ENCODE results near the gene DOCK10.

DOCK10 gene

DNA sequence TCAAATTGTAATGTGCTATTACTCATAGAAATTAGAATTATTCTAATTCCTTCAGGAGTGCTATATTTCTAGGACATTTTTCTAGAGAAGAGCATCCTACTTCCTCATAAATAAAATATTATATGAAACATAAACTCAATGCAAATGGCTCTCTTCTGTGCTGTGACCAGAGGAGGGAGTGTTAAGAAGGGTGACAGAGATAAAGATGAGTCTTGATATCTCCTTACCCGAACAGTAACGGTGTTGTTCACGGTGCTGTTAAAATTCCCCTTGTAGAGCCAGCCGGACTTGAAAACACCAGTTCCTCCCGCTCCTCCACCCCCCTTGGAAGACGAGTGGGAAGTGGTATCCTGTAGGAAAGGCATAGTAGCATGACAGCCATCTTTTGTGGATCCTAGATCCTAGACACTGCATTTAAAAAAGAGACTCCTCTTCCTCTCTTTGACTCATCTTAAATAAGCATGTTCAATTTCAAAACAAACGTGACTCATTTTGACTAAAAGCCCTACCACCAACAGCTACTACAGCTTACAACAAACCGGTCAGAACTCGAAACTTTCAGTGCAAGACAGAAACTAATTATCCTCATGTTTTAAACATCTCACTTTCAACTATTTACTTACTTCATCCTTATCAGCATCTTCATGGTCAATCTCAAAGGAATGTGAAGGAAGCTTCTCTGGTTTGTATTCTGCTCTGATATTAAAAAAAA lies 156.3 kb downstream of the DOCK10 start:
- H3K4me1 ChIP-seq (ENCODE audit: control insufficient read depth, insufficient read depth, low read length), result no peaks in the 10 kb centered on the region
- no peaks in the 10 kb centered on the region for H3K36me3 ChIP-seq (ENCODE audit: control insufficient read depth, insufficient read depth, low read length)
- no peaks in the 10 kb centered on the region for H3K27me3 ChIP-seq (ENCODE audit: control insufficient read depth, insufficient read depth, low read length, poor library complexity, severe bottlenecking)
- 89 to 93% methylated on average over 8 to 9 of the region's 9 CpGs for WGBS, 2 experiments
- H3K4me3 ChIP-seq (ENCODE audit: insufficient read depth, low read depth, low read length), result no peak overlapping the region
- H3K9me3 ChIP-seq (ENCODE audit: control insufficient read depth, low read length), result no peaks in the 10 kb centered on the region
- H3K27ac ChIP-seq (ENCODE audit: insufficient read depth, low read depth, low read length, poor library complexity, severe bottlenecking), result no peak overlapping the region

DNA sequence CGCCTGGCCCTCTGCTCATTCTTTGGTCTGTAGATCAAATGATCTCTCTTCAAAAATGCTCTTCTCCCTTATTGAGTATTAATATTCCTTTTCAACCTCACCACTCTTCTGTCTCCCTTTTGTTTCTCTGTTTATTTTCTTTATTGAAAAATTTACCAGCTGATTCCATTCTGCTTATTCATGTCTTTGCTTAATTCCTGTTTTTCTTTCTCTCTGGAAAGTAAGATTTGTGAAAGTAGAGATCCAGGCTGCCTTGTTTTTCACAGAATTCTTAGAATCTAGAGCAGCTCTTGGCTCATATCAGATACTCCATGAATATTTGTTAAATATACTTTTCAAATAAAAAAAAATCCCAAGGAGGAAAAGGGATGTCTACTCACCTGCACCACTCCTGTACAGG lies 157.0 kb downstream of the DOCK10 start:
- Histone ChIP-seq H3K9me3 (ENCODE audit: control insufficient read depth, low read length) (no peaks in the 10 kb centered on the region), H3K4me3 (ENCODE audit: insufficient read depth, low read depth, low read length) (no peak overlapping the region), H3K4me1 (ENCODE audit: control insufficient read depth, insufficient read depth, low read length) (no peaks in the 10 kb centered on the region), H3K36me3 (ENCODE audit: control insufficient read depth, insufficient read depth, low read length) (no peaks in the 10 kb centered on the region), H3K27ac (ENCODE audit: insufficient read depth, low read depth, low read length, poor library complexity, severe bottlenecking) (no peak overlapping the region), H3K27me3 (ENCODE audit: control insufficient read depth, insufficient read depth, low read length, poor library complexity, severe bottlenecking) (no peaks in the 10 kb centered on the region)
- 86 to 93% methylated on average over 1 of the region's 1 CpG for WGBS, 2 experiments

DNA sequence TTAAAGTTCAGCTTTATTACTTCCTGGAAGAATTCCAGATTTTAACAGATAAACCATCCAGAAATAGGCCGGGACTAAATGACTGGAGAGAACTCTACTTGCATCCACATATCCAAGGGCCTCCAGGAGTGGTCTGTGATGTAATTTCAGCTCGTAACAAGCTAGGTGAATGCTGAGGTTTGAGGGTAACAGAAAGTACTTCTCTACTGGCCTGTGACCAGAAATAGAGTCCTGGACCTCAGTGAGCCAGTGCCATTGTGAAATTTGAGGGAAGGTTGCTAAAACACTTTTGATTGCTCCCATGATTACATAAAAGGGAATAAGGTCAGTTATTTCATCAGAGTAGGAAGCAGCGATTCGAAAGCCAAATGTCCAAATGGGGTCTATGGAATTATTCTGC lies 158.1 kb downstream of the DOCK10 start:
- H3K9me3 ChIP-seq (ENCODE audit: control insufficient read depth, low read length), result no peaks in the 10 kb centered on the region
- H3K36me3 ChIP-seq (ENCODE audit: control insufficient read depth, insufficient read depth, low read length), result no peaks in the 10 kb centered on the region
- H3K27me3 ChIP-seq (ENCODE audit: control insufficient read depth, insufficient read depth, low read length, poor library complexity, severe bottlenecking), result no peaks in the 10 kb centered on the region
- H3K4me1 ChIP-seq (ENCODE audit: control insufficient read depth, insufficient read depth, low read length), result no peaks in the 10 kb centered on the region
- H3K27ac ChIP-seq (ENCODE audit: insufficient read depth, low read depth, low read length, poor library complexity, severe bottlenecking), result no peak overlapping the region
- H3K4me3 ChIP-seq (ENCODE audit: insufficient read depth, low read depth, low read length), result no peak overlapping the region
- WGBS, 2 experiments, result 91 to 99% methylated on average over 4 of the region's 4 CpGs

DNA sequence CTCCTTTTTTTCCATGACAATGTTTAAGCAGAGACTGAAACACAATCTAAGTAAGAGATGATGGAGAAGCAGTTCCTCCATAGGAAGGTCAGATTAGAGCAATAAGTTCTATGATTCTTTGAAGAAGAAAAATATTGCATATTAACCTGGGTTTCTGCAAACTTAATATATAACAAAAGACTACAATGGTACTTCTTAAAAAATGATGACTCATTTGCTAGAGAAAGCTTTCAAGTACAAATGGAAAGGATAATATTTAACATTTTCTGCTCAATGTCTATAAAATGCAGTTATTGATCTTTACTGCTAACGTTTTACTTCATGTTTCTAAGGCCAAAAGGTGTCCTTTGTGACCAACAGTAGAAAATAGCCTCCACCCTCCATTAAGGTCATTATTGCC lies 158.6 kb downstream of the DOCK10 start:
- 83 to 100% methylated on average over 1 of the region's 1 CpG for WGBS, 2 experiments

DNA sequence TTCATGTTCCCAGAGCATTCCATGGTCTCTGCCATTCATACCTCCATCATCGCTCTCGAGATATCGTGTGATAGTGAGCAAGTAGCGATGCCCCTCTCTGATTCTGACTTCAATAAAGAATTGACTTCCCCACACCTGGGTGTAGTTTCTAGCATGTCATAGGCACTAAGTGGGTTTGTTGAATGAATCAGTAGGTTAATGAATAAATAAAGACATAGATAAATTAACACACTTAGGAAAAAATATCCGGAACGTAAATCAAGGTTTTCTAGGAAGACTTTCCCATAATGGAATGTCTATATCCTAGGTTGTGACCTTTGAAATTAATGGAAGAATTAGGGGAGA lies 159.1 kb downstream of the DOCK10 start:
- Histone ChIP-seq H3K9me3 (ENCODE audit: control insufficient read depth, low read length) (no peaks in the 10 kb centered on the region), H3K27me3 (ENCODE audit: control insufficient read depth, insufficient read depth, low read length, poor library complexity, severe bottlenecking) (no peaks in the 10 kb centered on the region), H3K4me3 (ENCODE audit: insufficient read depth, low read depth, low read length) (no peak overlapping the region), H3K36me3 (ENCODE audit: control insufficient read depth, insufficient read depth, low read length) (no peaks in the 10 kb centered on the region), H3K4me1 (ENCODE audit: control insufficient read depth, insufficient read depth, low read length) (no peaks in the 10 kb centered on the region), H3K27ac (ENCODE audit: insufficient read depth, low read depth, low read length, poor library complexity, severe bottlenecking) (no peak overlapping the region)
- 92 to 97% methylated on average over 4 of the region's 6 CpGs for WGBS, 2 experiments

More for the DNA sequence above, 158.6 kb downstream of the DOCK10 start:
- Histone ChIP-seq H3K4me3 (ENCODE audit: insufficient read depth, low read depth, low read length) (no peak overlapping the region), H3K36me3 (ENCODE audit: control insufficient read depth, insufficient read depth, low read length) (no peaks in the 10 kb centered on the region), H3K27ac (ENCODE audit: insufficient read depth, low read depth, low read length, poor library complexity, severe bottlenecking) (no peak overlapping the region), H3K9me3 (ENCODE audit: control insufficient read depth, low read length) (no peaks in the 10 kb centered on the region), H3K4me1 (ENCODE audit: control insufficient read depth, insufficient read depth, low read length) (no peaks in the 10 kb centered on the region), H3K27me3 (ENCODE audit: control insufficient read depth, insufficient read depth, low read length, poor library complexity, severe bottlenecking) (no peaks in the 10 kb centered on the region)

DNA sequence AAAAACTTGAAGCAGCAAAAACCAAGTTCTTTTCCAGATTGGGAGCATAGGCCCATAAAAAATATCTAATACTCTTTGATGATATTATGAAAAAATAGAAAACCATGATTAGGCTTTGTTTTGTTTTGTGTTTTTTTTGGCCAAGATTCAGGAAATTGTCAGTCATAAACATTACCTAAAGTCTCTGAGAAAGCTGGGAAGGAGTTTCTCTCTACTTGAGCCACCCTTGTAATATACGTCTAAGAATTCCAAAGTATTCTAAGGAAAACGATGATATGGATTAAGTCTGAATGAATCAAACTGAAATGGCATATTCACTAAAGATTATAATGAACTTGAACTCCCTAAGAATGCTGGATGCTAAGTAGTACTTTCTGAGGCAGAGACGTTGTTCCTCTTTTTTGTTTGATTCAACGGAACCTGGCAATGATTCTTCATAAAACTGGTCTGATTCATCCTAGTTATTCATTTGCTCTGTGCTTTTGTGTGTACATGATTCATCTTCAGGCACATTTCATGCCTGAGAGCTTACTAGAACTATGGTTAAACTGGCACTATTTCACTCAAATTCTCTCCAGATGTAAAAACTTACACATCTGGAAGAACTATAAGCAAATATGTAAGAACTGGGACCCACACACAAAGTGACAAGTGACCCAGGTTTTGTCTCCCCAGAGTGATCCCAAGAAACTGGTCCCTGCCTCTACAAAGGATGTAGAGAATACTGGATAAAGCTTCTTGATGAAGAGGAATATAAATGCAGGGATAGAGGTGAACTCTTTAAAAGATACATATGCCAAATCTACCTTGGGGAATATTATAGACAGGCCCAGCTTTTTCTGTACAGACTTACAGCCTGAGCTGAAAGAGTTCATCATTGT lies 159.7 kb downstream of the DOCK10 start:
- no peak overlapping the region for H3K27ac ChIP-seq (ENCODE audit: insufficient read depth, low read depth, low read length, poor library complexity, severe bottlenecking)
- no peak overlapping the region for H3K4me3 ChIP-seq (ENCODE audit: insufficient read depth, low read depth, low read length)
- no peaks in the 10 kb centered on the region for H3K36me3 ChIP-seq (ENCODE audit: control insufficient read depth, insufficient read depth, low read length)
- no peaks in the 10 kb centered on the region for H3K4me1 ChIP-seq (ENCODE audit: control insufficient read depth, insufficient read depth, low read length)
- no peaks in the 10 kb centered on the region for H3K9me3 ChIP-seq (ENCODE audit: control insufficient read depth, low read length)
- H3K27me3 ChIP-seq (ENCODE audit: control insufficient read depth, insufficient read depth, low read length, poor library complexity, severe bottlenecking), result no peaks in the 10 kb centered on the region
- WGBS, 2 experiments, result 96 to 100% methylated on average over 4 of the region's 4 CpGs

DNA sequence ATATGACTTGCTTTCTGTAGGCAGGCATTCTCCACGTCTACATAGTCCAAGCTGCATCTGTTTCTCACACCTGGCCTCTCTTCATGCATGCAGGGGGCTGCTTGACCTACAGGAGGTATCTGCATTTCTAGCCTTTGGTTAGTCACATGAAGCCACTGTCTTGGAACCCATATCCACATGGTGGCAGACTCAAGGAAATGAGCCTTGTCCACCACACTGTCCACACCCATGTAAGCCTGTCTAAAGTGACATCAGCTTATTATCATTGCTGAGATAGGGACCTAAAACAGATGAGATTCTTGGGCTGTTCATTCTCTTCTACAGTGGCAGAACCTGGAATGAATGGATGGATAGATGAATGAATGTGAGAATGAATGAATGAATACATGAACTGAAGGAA lies 160.4 kb downstream of the DOCK10 start:
- Histone ChIP-seq H3K36me3 (ENCODE audit: control insufficient read depth, insufficient read depth, low read length) (no peaks in the 10 kb centered on the region), H3K4me1 (ENCODE audit: control insufficient read depth, insufficient read depth, low read length) (no peaks in the 10 kb centered on the region), H3K27ac (ENCODE audit: insufficient read depth, low read depth, low read length, poor library complexity, severe bottlenecking) (no peak overlapping the region), H3K9me3 (ENCODE audit: control insufficient read depth, low read length) (no peaks in the 10 kb centered on the region), H3K4me3 (ENCODE audit: insufficient read depth, low read depth, low read length) (no peak overlapping the region), H3K27me3 (ENCODE audit: control insufficient read depth, insufficient read depth, low read length, poor library complexity, severe bottlenecking) (no peaks in the 10 kb centered on the region)
- 74 to 84% methylated on average over 1 of the region's 1 CpG for WGBS, 2 experiments

DNA sequence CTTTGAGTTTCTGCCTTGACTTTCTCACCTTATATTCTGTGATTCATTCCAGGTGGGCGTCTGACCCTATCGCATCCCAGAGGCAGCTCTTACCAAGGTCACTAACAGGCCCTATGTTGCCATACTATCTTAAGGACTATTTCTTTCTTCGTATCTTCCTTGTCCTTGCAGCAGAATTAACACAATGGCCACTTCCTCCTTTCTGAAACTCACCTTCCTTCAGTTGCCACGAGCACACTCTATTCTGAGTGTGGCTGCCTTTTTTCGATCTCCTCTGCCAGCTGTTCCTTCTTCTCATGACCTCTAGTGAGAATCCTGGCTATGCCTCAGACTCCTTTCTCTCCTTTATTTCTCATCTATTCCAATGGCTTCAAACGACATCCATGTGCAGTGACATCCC lies 165.7 kb downstream of the DOCK10 start:
- 91 to 93% methylated on average over 6 of the region's 6 CpGs for WGBS, 2 experiments

DNA sequence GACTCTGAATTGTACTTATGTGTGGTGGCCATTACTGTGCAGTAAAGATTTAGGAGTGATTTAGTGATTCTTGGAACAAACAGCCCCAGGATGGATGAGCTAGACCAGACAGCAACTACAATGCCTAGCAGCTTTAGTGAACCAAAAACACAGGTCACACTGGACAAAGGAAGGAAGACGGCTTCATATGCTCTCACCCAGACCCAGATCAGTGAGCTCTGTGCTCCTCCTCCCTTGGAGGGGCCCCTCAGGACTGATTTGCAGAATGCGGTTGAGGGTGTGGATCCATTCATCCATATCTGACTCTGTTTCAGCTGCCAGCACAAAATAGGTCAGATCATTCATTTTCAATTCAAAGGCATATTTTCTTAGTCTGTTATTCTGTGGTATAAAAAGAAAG lies 166.4 kb downstream of the DOCK10 start:
- H3K36me3 ChIP-seq (ENCODE audit: control insufficient read depth, insufficient read depth, low read length), result no peaks in the 10 kb centered on the region
- 84 to 86% methylated on average over 2 of the region's 2 CpGs for WGBS, 2 experiments

More for the DNA sequence above, 165.7 kb downstream of the DOCK10 start:
- Histone ChIP-seq H3K27ac (ENCODE audit: insufficient read depth, low read depth, low read length, poor library complexity, severe bottlenecking) (no peak overlapping the region), H3K4me3 (ENCODE audit: insufficient read depth, low read depth, low read length) (no peak overlapping the region), H3K9me3 (ENCODE audit: control insufficient read depth, low read length) (no peaks in the 10 kb centered on the region), H3K4me1 (ENCODE audit: control insufficient read depth, insufficient read depth, low read length) (no peaks in the 10 kb centered on the region), H3K36me3 (ENCODE audit: control insufficient read depth, insufficient read depth, low read length) (no peaks in the 10 kb centered on the region), H3K27me3 (ENCODE audit: control insufficient read depth, insufficient read depth, low read length, poor library complexity, severe bottlenecking) (no peaks in the 10 kb centered on the region)

DNA sequence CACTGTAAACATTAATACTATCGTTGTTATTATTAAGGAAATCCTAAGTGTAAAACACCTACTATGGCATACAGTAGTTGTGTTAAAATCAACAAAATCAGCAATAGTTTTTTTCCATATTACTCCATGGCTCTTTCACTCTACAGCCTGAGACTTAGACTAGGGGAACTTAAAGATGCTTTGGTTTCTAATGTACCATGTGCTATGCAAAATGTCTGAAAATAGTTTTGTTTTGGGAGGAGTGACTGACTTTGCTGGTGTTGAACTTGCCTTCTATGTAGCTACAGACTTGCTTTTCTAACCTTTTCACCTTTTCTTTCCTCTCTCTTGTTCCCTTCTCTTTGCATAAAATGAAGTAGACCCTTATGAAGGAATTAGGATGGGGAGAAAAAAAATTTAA lies 167.1 kb downstream of the DOCK10 start:
- WGBS, 2 experiments, result 100% methylated on average over 1 of the region's 1 CpG; no CpG with 5 or more reads in 1 of the 2 experiments

More for the DNA sequence above, 166.4 kb downstream of the DOCK10 start:
- Histone ChIP-seq H3K9me3 (ENCODE audit: control insufficient read depth, low read length) (no peaks in the 10 kb centered on the region), H3K4me1 (ENCODE audit: control insufficient read depth, insufficient read depth, low read length) (no peaks in the 10 kb centered on the region), H3K27me3 (ENCODE audit: control insufficient read depth, insufficient read depth, low read length, poor library complexity, severe bottlenecking) (no peaks in the 10 kb centered on the region), H3K4me3 (ENCODE audit: insufficient read depth, low read depth, low read length) (no peak overlapping the region), H3K27ac (ENCODE audit: insufficient read depth, low read depth, low read length, poor library complexity, severe bottlenecking) (no peak overlapping the region)

More for the DNA sequence above, 167.1 kb downstream of the DOCK10 start:
- H3K9me3 ChIP-seq (ENCODE audit: control insufficient read depth, low read length), result no peaks in the 10 kb centered on the region
- no peaks in the 10 kb centered on the region for H3K36me3 ChIP-seq (ENCODE audit: control insufficient read depth, insufficient read depth, low read length)
- no peak overlapping the region for H3K4me3 ChIP-seq (ENCODE audit: insufficient read depth, low read depth, low read length)
- H3K27me3 ChIP-seq (ENCODE audit: control insufficient read depth, insufficient read depth, low read length, poor library complexity, severe bottlenecking), result no peaks in the 10 kb centered on the region
- H3K27ac ChIP-seq (ENCODE audit: insufficient read depth, low read depth, low read length, poor library complexity, severe bottlenecking), result no peak overlapping the region
- H3K4me1 ChIP-seq (ENCODE audit: control insufficient read depth, insufficient read depth, low read length), result no peaks in the 10 kb centered on the region

Data from ectodermal cell (in vitro differentiated cells).